Measurements from ENCODE around the gene ERBB4. TPM values are rescaled to one million over a fixed set of nuclear protein-coding genes. Genes with fewer than 3 reads are reported as not detected.

The ERBB4 gene
- total RNA-seq, 1 donor from 2014 or later: 2.8 TPM

DNA sequence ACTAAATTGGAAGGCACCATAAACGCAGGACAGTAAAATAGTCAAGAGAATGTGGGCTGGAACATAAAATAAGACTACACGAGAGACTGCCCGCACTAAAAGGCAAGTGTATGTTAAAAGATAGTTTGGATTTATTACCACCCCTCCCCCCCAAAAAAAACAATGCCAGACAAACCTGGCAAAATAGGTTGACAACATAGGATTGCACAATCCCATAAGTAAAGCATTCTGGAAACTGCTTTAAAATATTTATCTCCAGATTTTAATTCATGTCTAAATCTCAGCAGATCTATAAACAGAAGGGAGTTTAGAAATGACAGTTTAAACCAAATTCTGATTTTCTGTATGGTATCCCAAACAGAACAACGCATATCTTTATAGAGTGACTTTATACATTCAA is 455.1 kb downstream of the ERBB4 start:
- Mint-ChIP-seq H3K4me3 (ENCODE audit: unreplicated experiment) (no peak overlapping the region), H3K27me3 (ENCODE audit: unreplicated experiment) (no peaks in the 10 kb centered on the region), H3K4me1 (ENCODE audit: unreplicated experiment) (no peaks in the 10 kb centered on the region), H3K9me3 (ENCODE audit: unreplicated experiment) (no peaks in the 10 kb centered on the region), H3K27ac (ENCODE audit: unreplicated experiment) (no peak overlapping the region), H3K36me3 (ENCODE audit: unreplicated experiment) (no peaks in the 10 kb centered on the region)
- TF ChIP-seq, protein P1, sequence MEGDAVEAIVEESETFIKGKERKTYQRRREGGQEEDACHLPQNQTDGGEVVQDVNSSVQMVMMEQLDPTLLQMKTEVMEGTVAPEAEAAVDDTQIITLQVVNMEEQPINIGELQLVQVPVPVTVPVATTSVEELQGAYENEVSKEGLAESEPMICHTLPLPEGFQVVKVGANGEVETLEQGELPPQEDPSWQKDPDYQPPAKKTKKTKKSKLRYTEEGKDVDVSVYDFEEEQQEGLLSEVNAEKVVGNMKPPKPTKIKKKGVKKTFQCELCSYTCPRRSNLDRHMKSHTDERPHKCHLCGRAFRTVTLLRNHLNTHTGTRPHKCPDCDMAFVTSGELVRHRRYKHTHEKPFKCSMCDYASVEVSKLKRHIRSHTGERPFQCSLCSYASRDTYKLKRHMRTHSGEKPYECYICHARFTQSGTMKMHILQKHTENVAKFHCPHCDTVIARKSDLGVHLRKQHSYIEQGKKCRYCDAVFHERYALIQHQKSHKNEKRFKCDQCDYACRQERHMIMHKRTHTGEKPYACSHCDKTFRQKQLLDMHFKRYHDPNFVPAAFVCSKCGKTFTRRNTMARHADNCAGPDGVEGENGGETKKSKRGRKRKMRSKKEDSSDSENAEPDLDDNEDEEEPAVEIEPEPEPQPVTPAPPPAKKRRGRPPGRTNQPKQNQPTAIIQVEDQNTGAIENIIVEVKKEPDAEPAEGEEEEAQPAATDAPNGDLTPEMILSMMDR (IDR thresholded peaks at IDR 0.05): no peak
- no peak for DNase-seq (ENCODE audit: extremely low spot score, unreplicated experiment)

DNA sequence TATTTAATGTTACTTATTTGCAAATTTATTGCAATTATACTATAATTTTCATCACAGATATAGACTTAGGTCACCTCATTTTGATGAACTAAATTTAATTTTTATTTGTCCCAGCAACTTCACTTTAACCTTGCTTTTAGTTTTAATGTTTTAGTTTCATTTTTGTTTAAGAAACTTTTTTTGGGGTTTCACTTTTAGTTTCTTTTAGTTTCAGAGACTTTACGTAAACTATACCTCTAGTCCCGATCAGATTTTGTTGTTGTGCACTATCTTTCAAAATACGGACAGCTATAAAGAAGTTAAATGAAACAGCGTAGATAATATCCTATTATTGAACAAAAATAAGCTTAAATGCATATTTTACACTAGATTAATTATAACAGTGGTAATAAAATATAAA is 460.5 kb downstream of the ERBB4 start:
- Mint-ChIP-seq H3K4me3 (ENCODE audit: unreplicated experiment) (no peak overlapping the region), H3K4me1 (ENCODE audit: unreplicated experiment) (peaks cover 2% of the 10 kb centered on the region), H3K27me3 (ENCODE audit: unreplicated experiment) (no peaks in the 10 kb centered on the region), H3K36me3 (ENCODE audit: unreplicated experiment) (no peaks in the 10 kb centered on the region), H3K9me3 (ENCODE audit: unreplicated experiment) (no peaks in the 10 kb centered on the region), H3K27ac (ENCODE audit: unreplicated experiment) (no peak overlapping the region)
- TF ChIP-seq, protein P1 (IDR thresholded peaks at IDR 0.05): no peak
- no peak for DNase-seq (ENCODE audit: extremely low spot score, unreplicated experiment)

DNA sequence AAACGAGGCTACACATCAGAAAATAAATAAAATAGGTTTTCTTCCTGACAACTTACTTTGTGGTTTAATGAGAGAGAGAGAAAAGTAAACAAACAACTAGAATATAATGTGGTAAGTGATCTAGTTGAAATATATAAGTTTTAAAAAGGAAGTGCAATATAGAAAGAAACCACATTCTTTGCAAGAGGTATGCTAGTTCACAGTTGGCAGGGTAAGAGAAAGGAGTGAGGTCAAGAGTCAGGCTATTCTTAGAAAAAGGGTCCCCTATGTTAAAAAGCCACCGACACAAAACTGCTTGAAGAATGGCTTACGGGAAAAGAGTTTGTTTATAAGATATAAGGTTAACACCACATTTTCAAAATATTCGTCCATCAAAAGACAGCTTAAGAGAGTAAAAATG is 462.1 kb downstream of the ERBB4 start:
- TF ChIP-seq, protein P1 (IDR thresholded peaks at IDR 0.05): no peak
- Mint-ChIP-seq H3K27ac (ENCODE audit: unreplicated experiment) (no peak overlapping the region), H3K4me1 (ENCODE audit: unreplicated experiment) (peaks cover 2% of the 10 kb centered on the region), H3K4me3 (ENCODE audit: unreplicated experiment) (no peak overlapping the region), H3K9me3 (ENCODE audit: unreplicated experiment) (no peaks in the 10 kb centered on the region), H3K36me3 (ENCODE audit: unreplicated experiment) (no peaks in the 10 kb centered on the region), H3K27me3 (ENCODE audit: unreplicated experiment) (no peaks in the 10 kb centered on the region)
- no peak for DNase-seq (ENCODE audit: extremely low spot score, unreplicated experiment)

DNA sequence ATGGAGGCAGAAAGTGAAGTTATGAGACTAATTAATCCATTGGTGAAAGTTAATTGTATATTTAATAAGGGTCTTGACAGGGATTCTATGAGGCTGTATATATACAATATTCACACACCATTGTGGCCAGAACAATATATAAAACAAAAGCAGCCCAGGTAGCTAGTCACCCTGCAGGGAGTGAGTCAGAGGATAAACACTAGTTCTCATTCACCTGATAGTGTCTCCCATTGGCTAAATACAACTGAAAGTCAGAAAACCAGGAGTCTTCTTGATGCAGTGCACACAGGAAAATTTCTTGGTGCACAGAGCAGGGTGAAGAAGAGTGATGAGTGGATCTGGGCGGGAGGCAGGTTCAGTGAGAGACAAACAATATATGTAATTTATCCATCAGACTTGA is 465.2 kb downstream of the ERBB4 start:
- no peaks in the 10 kb centered on the region for H3K27me3 Mint-ChIP-seq (ENCODE audit: unreplicated experiment)
- H3K4me1 Mint-ChIP-seq (ENCODE audit: unreplicated experiment): peaks cover 2% of the 10 kb centered on the region
- H3K4me3 Mint-ChIP-seq (ENCODE audit: unreplicated experiment): no peak overlapping the region
- TF ChIP-seq, protein P1 (IDR thresholded peaks at IDR 0.05): no peak
- H3K27ac Mint-ChIP-seq (ENCODE audit: unreplicated experiment): no peak overlapping the region
- no peaks in the 10 kb centered on the region for H3K9me3 Mint-ChIP-seq (ENCODE audit: unreplicated experiment)
- no peak for DNase-seq (ENCODE audit: extremely low spot score, unreplicated experiment)
- no peaks in the 10 kb centered on the region for H3K36me3 Mint-ChIP-seq (ENCODE audit: unreplicated experiment)

DNA sequence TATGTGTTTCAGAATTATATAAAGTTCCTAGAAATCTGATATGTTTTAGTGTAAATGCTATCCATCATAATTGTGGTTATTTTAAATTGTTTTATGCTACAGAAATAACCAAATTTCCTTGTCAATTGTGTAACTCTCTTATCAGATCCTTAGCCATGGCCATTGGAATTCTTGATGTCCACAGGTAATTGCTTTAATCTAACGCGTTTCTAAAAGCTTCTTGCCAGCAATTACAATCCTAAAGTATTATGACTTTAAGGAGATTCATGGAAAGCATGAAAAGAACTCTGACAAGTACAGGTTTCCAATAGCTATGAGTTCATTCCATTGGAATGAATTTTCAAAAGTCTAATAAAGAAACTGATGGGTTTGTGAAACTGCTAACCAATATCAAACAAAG is 472.1 kb downstream of the ERBB4 start:
- no peak for DNase-seq (ENCODE audit: extremely low spot score, unreplicated experiment)
- Mint-ChIP-seq H3K4me1 (ENCODE audit: unreplicated experiment) (no peaks in the 10 kb centered on the region), H3K27me3 (ENCODE audit: unreplicated experiment) (no peaks in the 10 kb centered on the region), H3K9me3 (ENCODE audit: unreplicated experiment) (no peaks in the 10 kb centered on the region), H3K36me3 (ENCODE audit: unreplicated experiment) (no peaks in the 10 kb centered on the region), H3K27ac (ENCODE audit: unreplicated experiment) (no peak overlapping the region), H3K4me3 (ENCODE audit: unreplicated experiment) (no peak overlapping the region)
- TF ChIP-seq, protein P1 (IDR thresholded peaks at IDR 0.05): no peak
